RWPE1 (cell line): ENCODE data around the gene GNAQ.

ENCODE experiments used
- CTCF ChIA-PET: fragments of 350-600 bp; sonication (Branson Sonifier 250); formaldehyde crosslinking; extraction: SDS; loops from one replicate; lab custom pipeline; 2021; lab: Yijun Ruan, JAX
- POLR2A ChIA-PET: fragments of 400-600 bp; formaldehyde crosslinking; extraction: SDS; loops from one replicate; lab custom pipeline; 2020; ENCODE audit warnings: antibody characterized with exemption; ENCODE audit not compliant: low non-redundant PET; lab: Yijun Ruan, JAX
- DNase-seq: peaks from one replicate; pipeline ENCODE4 v3.0.0; 2012; ENCODE audit warnings: low spot score
- H3K27ac ChIP-seq: fragments of 450-650 bp; 2 replicates; pipeline ENCODE4 v1.5.1; 2017
- CTCF ChIP-seq: fragments of 450-650 bp; conservative IDR thresholded peaks from 2 replicates; pipeline ENCODE4 v1.5.1; 2017; ENCODE audit warnings: low read depth, mild to moderate bottlenecking

Gene GNAQ

GRCh38 chr9:77834898-77835488 is 196.6 kb downstream of the GNAQ start:
- H3K27ac ChIP-seq, result no peak overlapping the region

GRCh38 chr9:77833561-77834429 is 197.8 kb downstream of the GNAQ start:
- no peak for DNase-seq
- no peak overlapping the region for H3K27ac ChIP-seq
- POLR2A ChIA-PET, result interaction anchor here (0.5 kb wide), 1 partner anchor 119 kb away, joined by 3 read pairs; no protein-coding TSS in a partner anchor
- CTCF ChIA-PET, result interaction anchor here (1.0 to 1.2 kb wide), 2 partner anchors 8 to 22 kb away, joined by 3 to 6 read pairs; no protein-coding TSS in a partner anchor
- no peak for TF ChIP-seq CTCF

More at GRCh38 chr9:77834898-77835488, 196.6 kb downstream of the GNAQ start:
- POLR2A ChIA-PET, result interaction anchor here (0.6 kb wide), 1 partner anchor 954 kb away, joined by 3 read pairs; no protein-coding TSS in a partner anchor
- CTCF ChIA-PET, result interaction anchor here (0.5 kb wide), 1 partner anchor 117 kb away, joined by 3 read pairs; no protein-coding TSS in a partner anchor
- TF ChIP-seq CTCF, result no peak
- DNase-seq, result no peak

- H3K27ac ChIP-seq, result no peak overlapping the region
- ChIA-PET CTCF (interaction anchor here (0.7 to 1.2 kb wide), 2 partner anchors 9 to 422 kb away, joined by 3 to 6 read pairs; no protein-coding TSS in a partner anchor), POLR2A (interaction anchor here (0.7 kb wide), 1 partner anchor 186 kb away, joined by 3 read pairs; no protein-coding TSS in a partner anchor)
- DNase-seq, result no peak
- no peak for TF ChIP-seq CTCF
Observed at GRCh38 chr9:77832639-77833038, 199.0 kb downstream of the GNAQ start.

- ChIA-PET POLR2A (interaction anchor here (0.7 kb wide), 1 partner anchor 187 kb away, joined by 3 read pairs; no protein-coding TSS in a partner anchor), CTCF (interaction anchor here (0.6 kb wide), 1 partner anchor 836 kb away, joined by 3 read pairs; no protein-coding TSS in a partner anchor)
Observed at GRCh38 chr9:77831781-77832180, 199.8 kb downstream of the GNAQ start.

GRCh38 chr9:77830618-77831285 is 200.9 kb downstream of the GNAQ start:
- POLR2A ChIA-PET, result no interaction called here
- H3K27ac ChIP-seq, result no peak overlapping the region
- TF ChIP-seq CTCF, result no peak
- no peak for DNase-seq
- CTCF ChIA-PET, result no interaction called here

More at GRCh38 chr9:77831781-77832180, 199.8 kb downstream of the GNAQ start:
- H3K27ac ChIP-seq, result no peak overlapping the region
- no peak for TF ChIP-seq CTCF
- DNase-seq, result no peak
